Kidney (tissue), 14 donors: ENCODE data around the gene CAPN14. TPM values are rescaled to one million over a fixed set of nuclear protein-coding genes. Genes with fewer than 3 reads are reported as not detected.

Experiments used
- DNase-seq, 5 donors: peaks; one replicate each; pipeline ENCODE4 v3.0.0-alpha.2; 2013 to 2020
- FAIRE-seq: peaks from 2 replicates; lab custom pipeline; 2012; peaks lifted over from hg19 to GRCh38; lab: Jason Lieb, UNC
- H3K27ac ChIP-seq, 2 donors: one replicate each; pipeline ENCODE4 v1.7.0; 2013; ENCODE audit warnings: low read depth in 2 of 2, low read length in 2 of 2, inconsistent platforms in 1 of 2
- H3K27me3 ChIP-seq: one replicate; pipeline ENCODE4 v1.7.1; 2013; ENCODE audit warnings: low read length, inconsistent platforms; ENCODE audit not compliant: control insufficient read depth, insufficient read depth
- H3K36me3 ChIP-seq, 3 donors: one replicate each; pipeline versions ENCODE4 v1.7.0 to v1.7.1; 2013; ENCODE audit warnings: low read length in 3 of 3, control low read depth in 1 of 3, inconsistent platforms in 1 of 3; ENCODE audit not compliant: insufficient read depth in 3 of 3, control insufficient read depth in 2 of 3
- H3K4me1 ChIP-seq, 3 donors: one replicate each; pipeline versions ENCODE4 v1.7.0 to v1.7.1; 2013; ENCODE audit warnings: low read length in 3 of 3, inconsistent platforms in 1 of 3, low read depth in 1 of 3; ENCODE audit not compliant: control insufficient read depth in 2 of 3, insufficient read depth in 2 of 3
- H3K4me3 ChIP-seq, 3 donors: one replicate each; pipeline versions ENCODE4 v1.7.0 to v1.8.1; 2013; ENCODE audit warnings: low read length in 3 of 3, control low read depth in 1 of 3, inconsistent platforms in 1 of 3
- H3K9ac ChIP-seq, 3 donors: one replicate each; pipeline versions ENCODE4 v1.7.0 to v1.7.1; 2013; ENCODE audit warnings: low read length in 3 of 3, control low read depth in 1 of 3, inconsistent platforms in 1 of 3
- H3K9me3 ChIP-seq, 3 donors: one replicate each; pipeline versions ENCODE4 v1.7.0 to v1.7.1; 2013; ENCODE audit warnings: low read length in 3 of 3, control low read depth in 1 of 3, inconsistent platforms in 1 of 3; ENCODE audit not compliant: control insufficient read depth in 2 of 3, insufficient read depth in 1 of 3
- CTCF ChIP-seq: IDR thresholded peaks from 3 replicates; pipeline ENCODE4 v1.5.1; 2012; ENCODE audit warnings: mild to moderate bottlenecking, moderate library complexity, borderline replicate concordance; ENCODE audit not compliant: insufficient read depth; ENCODE audit errors: extremely low read depth
- intact Hi-C: fragments of 100-400 bp; cut with DNase I; formaldehyde crosslinking; loops from one replicate; pipeline ENCODE4 v1.11.1; 2022
- polyA plus RNA-seq: library from polyadenylated mRNA; stranded (reverse); fragments of 350-450 nt; fragmentation: Illumina TruSeq; extraction: RNeasy Lipid Tissue Mini Kit (QIAGEN cat#74804); gene quantifications from one replicate; pipeline ENCODE4 v1.2.3, GENCODE V29; 2014; ENCODE audit warnings: low read depth, low replicate concordance; ENCODE audit not compliant: insufficient read depth
- total RNA-seq: library from RNA; stranded (reverse); fragmentation: NEBNext Ultra II Directional; extraction: Animal tissue kit (Norgen Biotek cat#: 25700); gene quantifications from one replicate; pipeline ENCODE4 v1.2.1, GENCODE V29; 2021
- donor health status: control.
- donor health status: control.
- donor health status: control.
- donor health status: control.
- donor health status: control.
- donor health status: DM: yes; HTN: yes; CAD: no.
- donor health status: Normal renal cell carcinoma (clear cell type).

The CAPN14 gene
- total and polyA plus RNA-seq, 2 donors from 2014 or later: 0.22 to 0.25 TPM

- Histone ChIP-seq H3K9ac (peak within 1 kb of the TSS in 2 of 3 donors; percentile 51 to 56), H3K36me3 (no peaks in the 10 kb centered on the region), H3K27me3 (no peaks in the 10 kb centered on the region), H3K4me1 (peaks cover 0 to 12% (median 0%) of the 10 kb centered on the region in 3 donors), H3K4me3 (peak within 1 kb of the TSS; percentile 37 to 70 (median 62)), H3K9me3 (no peaks in the 10 kb centered on the region), H3K27ac (peak within 1 kb of the TSS; percentile 41 to 54)
- no peak for FAIRE-seq
- intact Hi-C loops: no loop called here
- TF ChIP-seq CTCF: peak; percentile 53
- peak; percentile 95 to 97 (median 96) for DNase-seq
These were observed 16.7 kb upstream of the CAPN14 start, which contains the start of gene EHD3 for GRCh38 chr2:31233741-31234682. TSS of gene EHD3 (plus strand) at chr2:31234152. CDS start at chr2:31234622, 470 bp downstream.

- Histone ChIP-seq H3K4me3 (peak overlapping the region in 1 of 3 donors; percentile 70), H3K9me3 (no peaks in the 10 kb centered on the region), H3K27me3 (no peaks in the 10 kb centered on the region), H3K36me3 (no peaks in the 10 kb centered on the region), H3K4me1 (peaks cover 0 to 6% (median 0%) of the 10 kb centered on the region in 3 donors), H3K9ac (no peak overlapping the region), H3K27ac (no peak overlapping the region)
- FAIRE-seq (no peak), DNase-seq (no peak)
- no peak for TF ChIP-seq CTCF
- intact Hi-C loops: no loop called here
These were observed 15.9 kb upstream of the CAPN14 start for GRCh38 chr2:31233231-31233630.

- TF ChIP-seq CTCF: no peak
- no peak overlapping the region for H3K27ac ChIP-seq
- FAIRE-seq (no peak), DNase-seq (no peak)
- peaks cover 0 to 6% (median 0%) of the 10 kb centered on the region in 3 donors for H3K4me1 ChIP-seq
- intact Hi-C loops: no loop called here
- no peak overlapping the region for H3K9ac ChIP-seq
- no peak overlapping the region for H3K4me3 ChIP-seq
- H3K36me3 ChIP-seq: no peaks in the 10 kb centered on the region
- H3K9me3 ChIP-seq: no peaks in the 10 kb centered on the region
- H3K27me3 ChIP-seq: no peaks in the 10 kb centered on the region
These were observed 15.3 kb upstream of the CAPN14 start for GRCh38 chr2:31232586-31232985.
